Stimulated activated CD4-positive, alpha-beta T cell treated with anti-CD3 and anti-CD28 coated beads, Interleukin-1b, Interleukin-23, amount 100 ng/mL, for 4 hours (primary cell): ENCODE results near the gene TWNK.
"Not testable (repeated sequence)": the region's sequence is repeated elsewhere in the genome, so short reads cannot be mapped to it uniquely, and the experiment has no call there.

ENCODE experiments used
- DNase-seq, 2 donors: peaks; one replicate each; pipeline ENCODE4 v3.0.0-alpha.2; 2020; ENCODE audit warnings: low read depth in 2 of 2

Gene TWNK

DNA sequence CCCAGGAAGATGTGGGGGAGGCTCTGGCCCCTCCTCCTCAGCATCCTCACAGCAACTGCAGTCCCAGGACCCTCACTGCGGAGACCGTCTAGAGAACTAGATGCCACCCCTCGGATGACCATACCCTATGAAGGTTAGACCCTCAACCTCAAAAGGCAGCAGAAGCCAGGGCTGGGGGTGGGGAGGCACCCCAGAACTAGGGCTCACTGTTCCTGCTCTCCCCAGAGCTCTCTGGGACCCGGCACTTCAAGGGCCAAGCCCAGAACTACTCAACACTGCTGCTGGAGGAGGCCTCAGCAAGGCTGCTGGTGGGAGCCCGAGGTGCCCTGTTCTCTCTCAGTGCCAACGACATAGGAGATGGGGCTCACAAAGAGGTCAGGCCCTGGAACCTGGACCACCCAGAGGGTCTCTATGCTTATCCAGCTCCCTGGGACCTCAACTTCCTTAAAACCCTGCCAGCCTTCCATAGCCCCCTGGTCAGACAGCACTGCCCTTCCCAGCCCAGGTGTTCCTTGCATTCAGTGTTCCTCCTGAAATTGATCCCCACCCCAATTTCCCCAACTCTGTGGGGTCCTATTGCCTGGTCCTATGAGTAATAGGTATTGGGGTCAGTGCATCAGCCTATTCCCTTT lies 14.3 kb upstream of the TWNK start:
- DNase-seq = no peak

DNA sequence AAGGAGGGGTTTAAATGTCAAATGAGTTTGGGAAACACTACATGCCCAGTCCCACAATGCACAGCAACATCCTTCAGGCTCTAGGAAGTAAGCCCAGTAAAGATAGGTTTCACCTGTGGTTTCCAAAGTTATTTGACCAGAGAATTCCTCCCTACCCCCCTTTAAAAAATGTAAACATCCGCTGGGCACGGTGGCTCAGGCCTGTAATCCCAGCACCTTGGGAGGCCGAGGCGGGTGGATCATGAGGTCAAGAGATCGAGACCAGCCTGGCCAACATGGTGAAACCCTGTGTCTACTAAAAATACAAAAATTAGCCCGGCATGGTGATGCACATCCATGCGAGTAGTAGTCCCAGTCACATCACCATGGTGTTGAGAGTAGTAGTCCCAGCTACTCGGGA lies 11.9 kb upstream of the TWNK start:
- not testable (repeated sequence) for DNase-seq

DNA sequence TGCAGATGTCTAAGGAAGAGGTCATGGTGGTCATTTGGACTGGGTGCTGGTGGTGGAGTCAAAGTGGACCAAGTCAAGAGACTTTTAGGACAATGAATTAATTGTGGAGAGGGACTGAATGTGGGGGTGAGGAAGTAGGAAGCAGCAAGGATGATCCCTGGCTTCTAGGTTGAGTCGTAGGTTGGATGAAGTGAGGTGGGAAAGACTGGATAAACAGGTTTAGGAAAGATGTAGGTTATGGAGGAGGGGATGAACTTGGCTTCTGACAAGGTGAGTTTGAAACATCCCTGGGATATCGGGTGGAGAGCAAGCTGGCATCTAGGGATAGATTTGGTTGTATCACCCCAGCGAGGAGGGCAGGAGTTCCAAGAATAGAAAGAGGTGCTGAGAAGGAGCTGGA lies 10.4 kb upstream of the TWNK start:
- DNase-seq = no peak

DNA sequence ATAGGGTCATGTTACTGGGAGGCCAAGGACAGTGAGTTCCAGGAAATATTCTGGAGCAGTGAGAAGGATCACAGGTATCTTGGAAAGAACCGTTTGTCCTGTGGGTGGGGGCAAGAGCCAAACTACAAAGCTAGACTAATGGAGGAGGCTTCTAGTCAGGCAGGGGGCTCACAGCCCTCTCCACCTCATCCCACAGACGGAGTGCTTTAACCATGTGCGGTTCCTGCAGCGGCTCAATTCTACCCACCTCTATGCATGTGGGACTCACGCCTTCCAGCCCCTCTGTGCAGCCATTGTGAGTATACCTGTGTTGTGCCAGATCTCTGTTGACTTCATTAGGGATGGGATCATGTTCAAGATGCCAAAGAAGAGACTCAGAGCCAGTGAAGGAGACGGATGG lies 9.9 kb upstream of the TWNK start:
- DNase-seq = no peak

DNA sequence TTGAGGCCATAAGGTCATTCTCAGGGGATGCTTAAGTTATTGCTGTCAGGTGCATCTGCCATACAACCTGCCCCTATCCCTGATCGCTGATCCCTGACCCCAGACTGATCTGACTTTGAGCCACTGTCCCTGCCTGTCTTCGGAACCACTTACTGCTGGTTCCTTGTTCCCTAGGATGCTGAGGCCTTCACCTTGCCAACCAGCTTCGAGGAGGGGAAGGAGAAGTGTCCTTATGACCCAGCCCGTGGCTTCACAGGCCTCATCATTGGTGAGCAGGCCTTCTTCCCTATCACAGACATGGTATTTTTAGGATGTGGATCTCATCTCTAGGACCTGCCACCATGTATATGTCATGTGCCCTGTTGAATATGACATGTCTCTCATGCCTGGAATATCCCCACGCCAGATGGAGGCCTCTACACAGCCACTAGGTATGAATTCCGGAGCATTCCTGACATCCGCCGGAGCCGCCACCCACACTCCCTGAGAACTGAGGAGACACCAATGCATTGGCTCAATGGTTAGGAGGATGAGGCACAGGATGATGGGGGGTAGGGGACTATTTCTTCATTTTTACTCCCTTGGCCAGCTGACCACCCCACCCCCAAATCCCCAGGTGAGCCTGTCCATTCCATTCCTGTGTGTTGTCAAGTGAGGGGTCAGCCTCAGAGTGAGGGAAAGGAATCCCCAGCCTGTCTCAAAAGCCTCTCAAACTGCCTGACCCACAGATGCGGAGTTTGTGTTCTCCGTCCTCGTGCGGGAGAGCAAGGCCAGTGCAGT lies 9.0 kb upstream of the TWNK start:
- no peak for DNase-seq

DNA sequence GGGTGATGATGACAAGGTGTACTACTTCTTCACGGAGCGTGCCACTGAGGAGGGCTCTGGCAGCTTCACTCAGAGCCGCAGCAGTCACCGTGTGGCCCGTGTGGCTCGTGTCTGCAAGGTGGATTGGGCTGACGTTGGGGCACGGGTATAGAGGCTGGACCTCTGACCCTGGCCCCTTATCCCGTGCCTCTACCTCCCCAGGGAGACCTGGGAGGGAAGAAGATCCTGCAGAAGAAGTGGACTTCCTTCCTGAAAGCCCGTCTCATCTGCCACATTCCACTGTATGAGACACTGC lies 8.5 kb upstream of the TWNK start:
- no peak for DNase-seq

DNA sequence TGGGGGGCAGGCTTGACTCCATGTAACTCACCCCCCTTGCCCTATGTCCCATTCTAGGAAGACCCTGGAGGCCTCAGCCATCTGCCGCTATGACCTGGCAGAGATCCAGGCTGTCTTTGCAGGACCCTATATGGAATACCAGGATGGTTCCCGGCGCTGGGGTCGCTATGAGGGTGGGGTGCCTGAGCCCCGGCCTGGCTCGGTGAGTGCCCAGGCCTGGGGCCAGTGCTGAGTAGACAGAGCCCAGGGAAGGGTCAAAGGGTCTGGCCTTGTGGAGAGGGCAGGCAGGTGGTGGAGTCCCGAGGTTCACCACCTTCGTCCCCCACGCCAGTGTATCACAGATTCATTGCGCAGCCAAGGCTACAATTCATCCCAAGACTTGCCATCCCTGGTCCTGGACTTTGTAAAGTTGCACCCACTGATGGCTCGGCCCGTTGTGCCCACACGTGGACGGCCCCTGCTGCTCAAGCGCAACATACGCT lies 7.5 kb upstream of the TWNK start:
- DNase-seq = no peak

DNA sequence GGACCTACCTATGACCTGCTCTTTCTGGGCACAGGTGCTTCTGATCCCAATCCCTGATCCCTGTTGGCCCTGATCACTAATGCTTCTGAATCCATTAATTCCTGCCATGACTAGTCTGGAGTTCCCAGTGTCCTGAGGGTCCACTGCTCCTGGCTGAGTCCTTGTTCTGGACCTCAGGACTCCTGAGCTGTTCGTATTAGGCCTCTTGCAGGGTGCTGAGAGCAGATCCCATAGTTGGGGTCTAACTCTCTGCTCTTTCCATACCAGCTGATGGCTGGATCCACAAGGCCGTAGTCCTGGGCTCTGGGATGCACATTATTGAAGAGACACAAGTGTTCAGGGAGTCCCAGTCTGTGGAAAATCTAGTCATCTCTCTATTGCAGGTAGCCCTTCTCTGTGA lies 7.0 kb upstream of the TWNK start:
- DNase-seq = no peak

DNA sequence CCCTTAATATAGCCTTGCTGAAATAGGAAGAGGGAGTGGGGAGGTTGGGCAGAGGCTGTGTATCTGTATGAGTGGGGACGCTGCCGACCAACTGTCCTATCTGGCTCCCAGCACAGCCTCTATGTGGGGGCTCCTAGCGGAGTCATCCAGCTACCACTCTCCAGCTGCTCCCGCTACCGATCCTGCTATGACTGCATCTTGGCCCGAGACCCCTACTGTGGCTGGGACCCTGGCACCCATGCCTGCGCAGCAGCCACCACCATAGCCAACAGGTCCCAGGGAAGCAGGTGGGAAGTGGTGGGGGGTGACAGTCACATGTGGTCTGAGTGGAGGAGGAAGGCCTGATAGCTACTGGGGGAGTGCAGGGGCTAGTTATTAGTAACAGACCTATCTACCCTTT lies 6.6 kb upstream of the TWNK start:
- no peak for DNase-seq

DNA sequence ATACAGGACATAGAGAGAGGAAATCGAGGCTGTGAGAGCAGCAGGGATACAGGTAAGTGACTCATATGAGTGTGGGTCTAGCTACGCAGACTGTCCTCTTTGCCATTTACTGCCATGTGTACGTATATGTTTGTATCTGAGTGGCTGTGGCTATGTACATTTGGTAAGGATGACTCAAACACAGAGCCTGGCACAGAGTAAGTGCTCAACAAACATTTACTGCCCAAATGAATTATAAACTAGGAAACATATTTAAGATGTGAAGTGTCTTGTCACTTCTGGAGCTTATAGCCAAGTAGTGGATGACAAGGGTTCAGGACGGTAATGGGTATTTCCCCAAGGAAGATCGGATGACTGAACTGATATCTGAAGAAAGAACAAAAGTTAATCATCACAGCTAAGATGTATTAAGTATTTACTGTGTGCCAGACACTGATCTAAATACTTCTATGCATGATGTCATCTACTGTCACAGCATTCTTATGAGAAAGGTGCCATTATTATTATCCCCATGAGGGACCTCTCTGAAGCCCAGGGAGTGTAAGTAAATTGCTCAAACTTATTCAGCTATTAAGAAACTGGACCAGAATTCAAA lies 6.1 kb upstream of the TWNK start:
- DNase-seq = no peak

DNA sequence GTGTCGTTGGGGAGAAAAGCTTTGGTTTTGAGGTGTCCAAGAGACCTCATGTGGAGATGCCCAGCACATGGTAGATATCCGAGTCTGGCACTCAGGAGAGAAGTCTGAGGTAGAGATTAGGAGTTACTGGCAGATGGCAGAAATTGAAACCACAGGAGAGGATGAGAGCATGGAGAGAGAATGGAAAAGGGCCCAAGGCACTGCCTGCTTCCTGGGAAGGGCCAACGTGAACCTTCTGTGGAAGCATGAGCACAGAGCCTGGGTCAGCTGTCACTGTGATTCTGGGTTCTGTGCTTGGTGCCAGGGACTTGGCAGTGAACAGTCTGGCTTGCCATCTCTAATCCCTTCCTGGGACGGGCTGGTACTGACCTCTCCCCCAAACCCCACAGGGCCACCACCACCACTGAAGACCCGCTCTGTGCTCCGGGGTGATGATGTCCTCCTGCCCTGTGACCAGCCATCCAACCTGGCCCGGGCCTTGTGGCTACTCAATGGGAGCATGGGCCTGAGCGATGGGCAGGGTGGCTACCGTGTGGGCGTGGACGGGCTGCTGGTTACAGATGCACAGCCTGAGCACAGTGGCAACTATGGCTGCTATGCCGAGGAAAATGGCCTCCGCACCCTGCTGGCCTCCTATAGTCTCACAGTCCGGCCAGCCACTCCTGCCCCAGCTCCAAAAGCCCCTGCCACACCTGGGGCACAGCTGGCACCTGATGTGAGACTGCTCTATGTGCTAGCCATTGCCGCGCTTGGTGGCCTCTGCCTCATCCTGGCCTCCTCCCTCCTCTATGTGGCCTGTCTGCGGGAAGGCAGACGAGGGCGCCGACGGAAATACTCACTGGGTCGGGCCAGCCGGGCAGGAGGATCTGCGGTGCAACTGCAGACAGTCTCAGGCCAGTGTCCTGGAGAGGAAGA lies 4.2 kb upstream of the TWNK start:
- DNase-seq = no peak

DNA sequence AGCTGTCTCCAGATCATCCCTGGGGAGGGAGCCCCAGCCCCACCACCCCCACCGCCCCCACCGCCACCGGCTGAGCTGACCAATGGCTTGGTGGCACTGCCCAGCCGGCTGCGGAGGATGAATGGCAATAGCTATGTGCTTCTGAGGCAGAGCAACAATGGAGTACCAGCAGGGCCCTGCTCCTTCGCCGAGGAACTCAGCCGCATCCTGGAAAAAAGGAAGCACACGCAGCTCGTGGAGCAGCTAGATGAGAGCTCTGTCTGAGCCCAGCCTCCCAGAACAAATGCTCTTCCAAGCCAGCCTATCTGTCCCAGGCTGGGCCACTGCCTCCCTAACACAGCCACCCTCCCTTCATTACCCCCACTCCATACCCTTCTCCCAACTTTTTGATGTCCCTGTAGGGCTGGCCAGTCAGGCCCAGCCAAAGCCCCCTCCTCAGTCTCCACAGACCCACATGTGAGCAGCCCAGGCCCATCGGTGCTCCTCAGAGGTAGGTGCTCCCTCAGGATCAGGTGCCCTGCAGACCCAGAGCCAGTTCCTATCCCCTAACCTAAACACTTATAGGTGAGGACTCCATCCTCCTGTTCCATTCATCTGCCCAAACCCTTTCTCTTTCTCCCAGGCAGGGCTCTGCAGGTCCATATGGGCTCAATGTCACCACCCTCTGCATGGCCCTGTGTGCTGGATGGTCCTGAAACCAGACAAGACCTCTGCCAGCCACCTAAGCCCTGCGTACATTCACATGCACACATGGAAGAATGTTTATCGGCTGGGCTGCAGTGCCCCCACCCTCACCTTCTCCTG lies 3.3 kb upstream of the TWNK start:
- no peak for DNase-seq

DNA sequence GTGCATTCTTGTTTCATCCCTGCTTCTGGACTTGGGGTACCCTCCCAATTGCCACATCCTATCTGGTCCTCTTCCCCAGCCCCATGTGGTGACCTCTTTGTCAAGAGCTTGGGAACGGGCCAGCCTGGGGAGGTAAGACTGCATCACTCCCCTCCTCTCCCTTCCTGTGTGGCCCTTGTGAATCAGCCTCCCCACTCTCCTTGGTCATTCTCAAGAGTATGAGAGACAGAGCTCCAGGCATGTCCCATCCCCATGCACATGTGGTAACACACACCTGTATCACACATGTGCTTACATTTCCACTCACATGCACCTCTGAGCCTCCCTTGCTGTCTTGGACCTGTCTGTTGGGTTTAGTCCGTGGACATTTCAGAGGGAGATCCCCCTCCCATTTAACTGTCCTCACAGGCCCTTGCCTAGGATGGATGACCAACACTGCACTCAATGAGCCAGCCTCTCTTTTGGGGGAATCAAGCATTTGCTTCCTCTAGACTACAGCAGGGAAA lies 2.6 kb upstream of the TWNK start:
- DNase-seq = no peak

DNA sequence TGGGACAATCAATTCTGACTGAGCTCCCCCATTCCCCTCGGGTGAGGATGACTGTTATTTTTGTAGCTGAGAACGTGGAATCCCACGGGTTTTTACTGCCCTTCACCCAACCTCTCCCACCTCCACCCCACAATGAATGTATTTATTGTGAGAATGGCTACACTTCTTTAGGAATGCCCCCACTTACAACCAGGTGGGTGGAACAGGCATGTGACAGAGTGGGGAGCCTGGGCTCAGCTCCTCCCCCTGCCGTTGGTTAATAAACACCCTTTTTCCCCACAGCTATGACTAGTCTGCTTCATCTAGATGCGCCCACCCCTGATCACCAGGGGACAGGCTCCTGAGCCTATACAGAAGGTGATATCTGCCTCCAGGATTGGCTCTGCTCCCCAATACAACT lies 2.0 kb upstream of the TWNK start:
- no peak for DNase-seq

DNA sequence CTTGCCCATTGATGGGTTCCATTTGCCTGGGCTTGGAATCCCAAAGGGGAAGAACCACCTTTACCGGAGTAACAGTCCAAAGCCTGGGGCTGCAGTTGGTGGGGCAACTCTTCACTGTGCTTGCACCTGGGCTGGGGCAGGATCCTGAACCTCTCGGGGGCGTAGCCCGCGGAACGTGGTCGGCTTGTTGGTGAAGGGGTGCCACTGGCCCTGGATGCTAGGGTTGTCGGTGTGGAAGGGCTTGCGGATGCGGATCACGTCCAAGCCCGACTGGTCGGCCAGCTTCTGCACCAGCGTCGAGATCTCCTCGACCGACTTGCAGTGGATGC lies 756 bp upstream of the TWNK start:
- no peak for DNase-seq

DNA sequence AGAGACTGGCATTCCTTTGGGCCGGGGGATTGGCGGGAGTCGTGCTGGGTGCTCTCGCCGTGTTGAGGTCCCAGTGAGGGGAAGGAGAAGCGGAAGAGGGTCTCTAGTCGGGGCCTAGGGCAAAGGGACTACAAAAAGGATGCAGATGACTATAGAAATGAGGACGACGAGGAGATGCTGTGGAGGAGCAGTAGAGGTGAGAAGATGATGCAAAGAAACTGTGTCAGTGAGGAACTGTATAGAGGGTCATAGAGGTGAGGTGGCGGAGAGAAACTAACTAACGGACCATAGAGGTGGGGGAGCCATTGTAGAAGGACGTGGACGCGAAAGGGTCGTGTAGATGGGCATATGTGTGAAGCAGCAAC lies 324 bp downstream of the TWNK start:
- DNase-seq = no peak

DNA sequence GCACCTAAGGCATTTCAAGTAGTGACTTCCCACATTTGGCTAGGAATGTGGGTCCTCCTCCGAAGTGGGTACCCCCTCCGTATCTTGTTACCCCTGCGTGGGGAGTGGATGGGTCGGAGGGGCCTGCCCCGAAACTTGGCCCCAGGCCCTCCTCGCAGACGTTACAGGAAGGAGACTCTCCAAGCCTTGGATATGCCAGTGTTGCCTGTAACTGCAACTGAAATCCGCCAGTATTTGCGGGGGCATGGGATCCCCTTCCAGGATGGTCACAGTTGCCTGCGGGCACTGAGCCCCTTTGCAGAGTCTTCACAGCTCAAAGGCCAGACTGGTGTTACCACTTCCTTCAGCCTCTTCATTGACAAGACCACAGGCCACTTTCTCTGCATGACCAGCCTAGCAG lies 823 bp downstream of the TWNK start:
- no peak for DNase-seq

DNA sequence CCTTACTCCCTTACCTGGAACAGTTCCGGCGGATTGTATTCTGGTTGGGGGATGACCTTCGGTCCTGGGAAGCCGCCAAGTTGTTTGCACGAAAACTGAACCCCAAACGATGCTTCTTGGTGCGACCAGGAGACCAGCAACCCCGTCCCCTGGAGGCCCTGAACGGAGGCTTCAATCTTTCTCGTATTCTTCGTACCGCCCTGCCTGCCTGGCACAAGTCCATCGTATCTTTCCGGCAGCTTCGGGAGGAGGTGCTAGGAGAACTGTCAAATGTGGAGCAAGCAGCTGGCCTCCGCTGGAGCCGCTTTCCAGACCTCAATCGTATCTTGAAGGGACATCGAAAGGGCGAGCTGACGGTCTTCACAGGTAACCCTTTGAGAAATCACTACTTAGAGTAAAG lies 1.7 kb downstream of the TWNK start:
- no peak for DNase-seq

DNA sequence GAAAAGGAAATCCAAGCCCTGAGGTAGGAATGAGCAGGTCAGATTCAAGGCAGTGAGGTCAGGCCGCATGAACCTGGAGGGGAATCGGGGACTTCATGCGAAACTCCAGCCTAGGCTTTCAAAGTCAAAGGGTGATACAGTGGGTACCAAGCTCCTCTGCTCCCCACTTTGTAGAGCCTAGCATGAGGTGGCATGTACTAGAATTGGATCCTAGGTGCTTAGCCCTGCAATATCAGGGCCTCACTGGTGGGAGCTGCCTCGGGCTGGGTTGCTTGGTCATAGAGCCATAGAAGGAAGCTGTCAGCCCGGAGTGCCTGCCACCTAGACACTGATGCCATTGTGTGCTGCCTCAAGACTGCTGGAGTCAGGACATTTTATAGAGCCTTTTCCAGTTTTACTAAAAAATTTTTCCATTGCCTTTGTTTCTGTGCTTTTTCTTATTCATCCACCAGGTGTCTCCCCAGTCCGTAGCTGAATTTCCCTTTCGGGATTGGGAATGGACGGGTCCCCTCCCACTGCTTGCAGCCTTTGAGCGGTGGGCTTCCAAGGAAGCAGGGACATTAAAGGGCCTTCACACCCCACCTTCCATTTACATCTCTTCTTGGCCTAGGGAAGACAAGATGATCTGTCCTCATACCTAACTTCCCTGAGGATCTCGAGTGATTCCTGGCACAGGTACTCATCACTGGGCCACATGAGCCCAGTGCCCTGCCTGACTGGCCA lies 6.8 kb downstream of the TWNK start:
- DNase-seq = no peak

DNA sequence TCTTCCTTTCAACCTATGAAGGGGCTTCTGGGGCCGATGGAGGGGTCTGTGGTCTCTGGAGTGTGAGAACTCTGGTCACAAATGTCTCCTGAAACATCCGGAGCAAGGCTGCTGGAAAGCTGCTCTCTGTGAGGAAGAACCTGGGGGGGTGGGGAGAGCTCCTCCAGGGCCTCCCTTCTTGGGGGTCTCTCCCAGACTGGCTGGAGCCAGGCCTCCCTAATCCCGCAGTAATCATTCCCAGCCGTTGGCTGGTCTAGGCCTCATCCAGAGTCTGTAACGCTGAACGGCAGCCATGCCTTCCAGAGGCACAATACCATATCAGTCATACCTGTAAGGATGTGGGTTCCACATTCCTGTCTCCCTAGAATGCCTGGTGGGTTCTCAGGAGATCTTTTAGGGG lies 7.8 kb downstream of the TWNK start:
- DNase-seq = no peak
